Measurements from ENCODE around the gene TSR3. TPM values are rescaled to one million over a fixed set of nuclear protein-coding genes. Genes with fewer than 3 reads are reported as not detected.

Gene TSR3
- total RNA-seq, 1 donor from 2014 or later, result 58.2 TPM

- DNase-seq (ENCODE audit: low spot score), result no peak
Measured at GRCh38 chr16:1378087-1378803, 26.6 kb upstream of the TSR3 start.

- DNase-seq (ENCODE audit: low spot score), result no peak
Measured at GRCh38 chr16:1377406-1378010, 25.8 kb upstream of the TSR3 start.

GRCh38 chr16:1375741-1376410, 24.2 kb upstream of the TSR3 start:
- DNase-seq (ENCODE audit: low spot score), result no peak

GRCh38 chr16:1375298-1375640, 23.6 kb upstream of the TSR3 start:
- no peak for DNase-seq (ENCODE audit: low spot score)

- no peak for DNase-seq (ENCODE audit: low spot score)
Measured at GRCh38 chr16:1374418-1375297, 23.0 kb upstream of the TSR3 start.

- DNase-seq (ENCODE audit: low spot score), result no peak
Measured at GRCh38 chr16:1372292-1372950, 20.7 kb upstream of the TSR3 start.

- no peak for DNase-seq (ENCODE audit: low spot score)
Measured at GRCh38 chr16:1371054-1371978, 19.6 kb upstream of the TSR3 start.

GRCh38 chr16:1367486-1368174, 16.0 kb upstream of the TSR3 start:
- no peak for DNase-seq (ENCODE audit: low spot score)

- DNase-seq (ENCODE audit: low spot score), result no peak
Measured at GRCh38 chr16:1366712-1367299, 15.1 kb upstream of the TSR3 start.

- no peak for DNase-seq (ENCODE audit: low spot score)
Measured at GRCh38 chr16:1366060-1366711, 14.5 kb upstream of the TSR3 start.

- no peak for DNase-seq (ENCODE audit: low spot score)
Measured at GRCh38 chr16:1364510-1364909, 12.8 kb upstream of the TSR3 start.

GRCh38 chr16:1363501-1364041, 11.9 kb upstream of the TSR3 start:
- DNase-seq (ENCODE audit: low spot score), result no peak

- no peak for DNase-seq (ENCODE audit: low spot score)
Measured at GRCh38 chr16:1362807-1363206, 11.1 kb upstream of the TSR3 start.

GRCh38 chr16:1361685-1362360, 10.1 kb upstream of the TSR3 start:
- no peak for DNase-seq (ENCODE audit: low spot score)

- DNase-seq (ENCODE audit: low spot score), result no peak
Measured at GRCh38 chr16:1357906-1358566, 6.4 kb upstream of the TSR3 start.

GRCh38 chr16:1356061-1356900, 4.6 kb upstream of the TSR3 start:
- no peak for DNase-seq (ENCODE audit: low spot score)
